NCI-H82 (cell line): ENCODE results near the gene SFRP5.

Experiments
- DNase-seq: peaks from one replicate; lab custom pipeline; 2025; lab: John Stamatoyannopoulos, UW

SFRP5 gene, protein sequence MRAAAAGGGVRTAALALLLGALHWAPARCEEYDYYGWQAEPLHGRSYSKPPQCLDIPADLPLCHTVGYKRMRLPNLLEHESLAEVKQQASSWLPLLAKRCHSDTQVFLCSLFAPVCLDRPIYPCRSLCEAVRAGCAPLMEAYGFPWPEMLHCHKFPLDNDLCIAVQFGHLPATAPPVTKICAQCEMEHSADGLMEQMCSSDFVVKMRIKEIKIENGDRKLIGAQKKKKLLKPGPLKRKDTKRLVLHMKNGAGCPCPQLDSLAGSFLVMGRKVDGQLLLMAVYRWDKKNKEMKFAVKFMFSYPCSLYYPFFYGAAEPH

DNA sequence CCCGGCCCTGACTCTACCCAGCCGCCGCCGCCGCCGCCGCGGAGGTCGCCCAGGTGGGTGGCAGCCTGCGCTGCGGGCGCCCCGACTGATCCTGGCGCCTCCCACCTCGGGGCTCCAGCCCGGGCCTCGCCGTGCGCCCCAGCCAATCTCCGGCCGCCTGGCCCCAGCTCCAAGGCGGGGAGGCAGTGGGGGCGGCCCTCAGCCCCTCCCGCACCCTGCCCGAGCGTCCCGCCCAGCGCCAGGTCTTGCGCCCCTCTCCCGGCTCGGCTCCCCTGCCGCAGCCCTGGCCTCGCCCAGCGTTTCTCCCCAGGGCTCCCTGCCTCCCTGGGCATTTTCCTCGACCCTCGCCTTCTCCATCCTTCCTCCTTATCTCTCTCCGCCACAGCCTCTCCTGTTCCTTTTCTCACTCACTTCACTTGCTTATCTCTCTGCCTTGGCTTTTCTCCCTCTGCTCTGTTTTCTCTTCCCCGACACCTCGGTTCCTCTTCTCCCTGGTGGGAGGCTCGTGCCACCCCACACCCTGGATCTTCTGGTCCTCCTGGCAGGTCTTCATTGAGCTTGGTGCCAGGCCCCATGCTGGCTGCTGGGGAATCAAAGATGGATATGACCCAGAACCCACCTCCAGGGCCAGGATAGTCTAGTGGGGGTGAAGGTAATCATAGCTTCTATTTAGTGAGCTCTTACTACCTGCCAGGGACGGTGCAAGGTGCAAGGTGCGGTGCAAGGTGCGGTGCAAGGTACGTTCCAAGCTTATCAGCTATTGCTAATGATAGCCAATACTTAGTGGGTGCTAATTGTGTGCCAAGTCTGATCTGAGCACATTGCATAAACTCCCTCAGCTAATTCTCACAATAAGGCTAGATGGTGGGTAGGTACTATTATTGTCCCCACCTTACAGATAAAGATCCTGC, at the start of gene SFRP5:
Gene SFRP5 (minus strand): TSS at position 87 of the 911 bp plus-strand sequence. CDS start 166 bp downstream, outside the sequence.
- no peak for DNase-seq

DNA sequence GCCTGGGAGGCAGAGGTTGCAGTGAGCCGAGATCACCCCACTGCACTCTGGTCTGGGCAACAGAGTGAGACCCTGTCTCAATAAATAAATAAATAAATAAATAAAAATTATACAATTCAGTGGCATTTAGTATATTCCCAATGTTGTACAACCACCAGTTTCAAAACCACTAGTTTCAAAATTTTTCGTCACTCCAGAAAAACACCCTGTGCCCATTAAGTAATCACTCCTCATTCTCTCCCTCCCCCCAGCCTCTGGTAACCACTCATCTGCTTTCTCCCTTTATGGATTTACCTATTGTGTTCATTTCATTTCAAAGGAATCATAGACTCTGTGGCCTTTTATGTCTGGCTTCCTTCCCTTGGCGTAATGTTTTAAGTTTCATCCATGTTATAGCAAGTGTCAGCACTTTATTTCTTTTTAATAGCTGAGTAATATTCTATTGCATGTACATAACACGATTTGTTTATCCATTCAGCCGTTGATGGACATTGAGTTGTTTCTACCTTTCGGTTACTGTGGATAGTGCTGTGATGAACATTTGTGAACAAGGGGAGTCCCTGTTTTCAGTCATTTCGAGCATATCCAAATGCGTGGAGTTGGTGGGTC, 48.4 kb upstream of the SFRP5 start:
- no peak for DNase-seq

DNA sequence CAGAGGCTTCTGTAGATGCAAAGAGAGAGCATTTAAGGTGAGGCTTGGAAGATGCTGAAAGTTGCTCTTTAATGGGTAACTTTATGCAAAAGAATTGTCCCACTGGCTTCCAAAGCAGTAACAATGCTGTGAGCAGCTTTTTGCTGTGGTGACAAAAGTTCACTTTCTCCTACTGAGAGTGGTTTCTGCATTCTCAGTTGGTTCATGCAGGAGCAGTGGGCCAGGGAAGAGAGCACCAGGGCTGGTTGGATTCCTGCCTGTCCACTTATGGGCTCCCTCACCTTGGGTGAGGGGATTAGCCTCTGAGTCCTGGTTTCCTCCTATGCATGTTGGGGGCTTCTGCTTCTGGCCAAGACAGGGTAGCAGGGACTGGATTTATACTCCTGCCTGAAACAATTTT, 46.8 kb upstream of the SFRP5 start:
- DNase-seq, result peak; percentile 4

DNA sequence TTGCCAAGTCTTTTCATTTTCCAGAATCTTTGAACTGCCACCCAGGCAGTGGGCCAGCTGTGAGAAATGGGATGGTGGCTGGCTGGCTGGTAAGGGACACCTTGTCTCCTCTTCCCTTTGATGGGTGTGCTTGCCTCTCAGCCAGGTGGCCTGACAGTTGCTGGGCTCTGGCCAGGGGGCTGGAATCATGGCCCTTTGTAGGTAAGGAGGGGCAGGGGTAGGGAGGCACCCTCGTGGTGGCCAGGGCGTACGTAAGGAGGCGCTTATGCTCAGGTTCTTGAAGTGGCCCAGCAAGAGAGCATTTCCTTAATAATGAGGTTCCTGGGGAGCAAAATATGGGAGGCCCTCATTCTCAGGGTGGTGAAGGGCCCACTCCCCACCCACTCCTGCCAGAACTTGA, 44.8 kb upstream of the SFRP5 start:
- DNase-seq, result no peak

DNA sequence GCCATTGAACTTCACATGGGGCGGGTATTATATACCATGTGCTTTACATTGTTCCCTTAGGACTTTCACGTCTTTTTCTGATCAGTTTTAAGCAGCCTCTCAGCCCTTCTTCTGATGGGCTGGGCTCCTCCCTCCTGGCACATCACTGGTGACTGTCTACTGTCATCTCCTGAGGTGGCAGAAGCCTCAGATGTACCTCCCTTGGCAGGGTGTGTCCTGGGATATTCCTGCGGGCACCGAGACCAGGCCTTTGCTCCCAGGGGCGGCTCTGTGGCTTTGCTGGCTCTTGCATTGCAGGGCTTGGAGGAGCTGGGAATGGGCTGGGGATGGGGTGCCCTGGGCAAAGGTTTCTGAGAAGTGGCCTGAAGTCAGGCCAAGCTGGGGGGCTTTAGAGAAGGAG, 43.2 kb upstream of the SFRP5 start:
- no peak for DNase-seq

DNA sequence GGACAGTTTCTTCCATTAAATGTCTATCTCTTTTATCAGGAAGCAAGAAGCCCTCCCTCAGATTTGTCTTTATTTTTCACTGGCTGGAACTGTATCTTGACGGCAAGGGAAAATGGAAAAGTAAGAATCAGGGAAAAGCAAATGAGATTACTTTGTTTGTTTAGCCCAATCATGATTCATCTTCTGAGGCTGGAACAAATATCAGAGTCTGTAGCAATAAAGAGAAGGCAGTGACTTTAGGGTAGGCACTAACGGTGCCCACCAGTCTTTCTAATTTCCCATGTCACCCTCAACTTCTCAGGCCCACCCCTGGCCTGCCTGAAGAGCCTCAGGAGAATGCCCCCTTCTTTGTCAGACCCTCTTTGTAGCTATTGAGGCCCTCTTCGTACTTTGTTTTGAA, 41.5 kb upstream of the SFRP5 start:
- DNase-seq, result no peak

DNA sequence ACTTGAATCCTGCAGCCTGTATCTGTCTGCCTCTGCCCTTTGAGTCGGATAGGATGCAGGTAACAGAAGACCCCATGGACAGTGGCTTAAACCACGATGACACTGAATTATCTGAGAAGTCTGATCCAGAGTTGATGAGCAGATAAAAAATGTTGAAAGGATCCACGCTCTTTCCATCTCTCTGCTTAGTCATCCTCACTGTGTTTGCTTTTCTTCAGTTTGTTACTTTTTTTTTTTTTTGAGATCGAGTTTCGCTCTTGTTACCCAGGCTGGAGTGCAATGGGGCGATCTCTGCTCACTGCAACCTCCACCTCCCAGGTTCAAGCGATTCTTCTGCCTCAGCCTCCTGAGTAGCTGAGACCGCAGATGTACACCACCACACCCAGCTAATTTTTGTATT, 40.9 kb upstream of the SFRP5 start:
- DNase-seq, result no peak

DNA sequence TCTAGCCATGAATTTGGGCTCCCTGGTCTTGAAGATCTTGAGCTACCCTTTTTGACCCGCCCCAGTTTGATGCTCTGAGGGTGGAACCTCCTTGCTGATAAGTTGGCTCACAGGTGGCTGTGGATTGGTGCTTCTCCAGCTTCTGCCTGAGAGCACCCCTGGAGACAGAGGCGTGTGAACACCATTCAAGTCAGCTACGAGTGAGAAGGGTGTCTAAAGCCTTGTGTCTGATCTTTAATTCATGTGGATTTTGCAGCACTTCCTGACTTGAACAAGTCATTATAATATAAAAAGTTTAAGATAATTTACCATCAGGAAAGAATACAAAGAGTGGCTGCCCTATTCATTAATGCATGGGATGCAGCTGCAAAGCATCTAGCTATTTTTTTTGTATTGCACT, 40.2 kb upstream of the SFRP5 start:
- DNase-seq, result no peak

DNA sequence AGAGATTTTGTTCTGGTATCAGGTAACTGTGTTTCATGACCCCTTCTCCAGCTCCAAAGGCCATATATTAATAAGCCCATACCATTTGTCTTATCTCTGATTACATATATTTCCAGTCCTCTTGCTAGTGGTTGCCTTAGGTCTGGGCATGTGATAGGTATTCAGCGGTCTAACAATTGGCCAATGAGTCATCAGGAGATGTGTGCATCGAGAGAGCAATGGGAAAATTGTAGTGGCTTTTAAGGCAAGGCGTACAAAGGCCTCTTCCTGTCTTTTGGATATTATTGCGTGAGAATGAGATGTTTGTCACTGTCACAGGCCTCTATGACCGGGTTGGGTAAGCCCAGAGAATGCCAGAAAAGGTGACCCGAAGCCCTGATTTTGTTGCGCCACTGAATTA, 38.6 kb upstream of the SFRP5 start:
- no peak for DNase-seq

DNA sequence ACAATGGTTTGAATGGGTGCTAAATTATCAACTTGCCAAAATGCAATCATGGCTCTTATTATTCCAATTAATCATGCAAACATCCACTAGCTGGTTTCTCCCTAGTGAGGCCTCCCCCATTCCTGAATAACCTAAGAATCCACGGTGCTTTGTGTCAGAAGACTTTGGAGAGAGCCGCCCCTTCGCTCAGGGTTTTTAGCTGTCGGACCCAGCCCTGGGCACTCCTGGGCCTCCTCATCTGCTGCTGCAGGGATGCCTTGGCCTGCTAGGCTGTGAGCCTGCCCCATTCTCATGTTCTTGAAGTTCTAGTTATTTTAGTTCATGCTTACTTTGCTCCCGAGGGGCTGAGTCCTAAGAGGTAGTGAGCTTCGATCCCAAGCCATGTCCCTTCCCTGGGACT, 34.1 kb upstream of the SFRP5 start:
- no peak for DNase-seq

DNA sequence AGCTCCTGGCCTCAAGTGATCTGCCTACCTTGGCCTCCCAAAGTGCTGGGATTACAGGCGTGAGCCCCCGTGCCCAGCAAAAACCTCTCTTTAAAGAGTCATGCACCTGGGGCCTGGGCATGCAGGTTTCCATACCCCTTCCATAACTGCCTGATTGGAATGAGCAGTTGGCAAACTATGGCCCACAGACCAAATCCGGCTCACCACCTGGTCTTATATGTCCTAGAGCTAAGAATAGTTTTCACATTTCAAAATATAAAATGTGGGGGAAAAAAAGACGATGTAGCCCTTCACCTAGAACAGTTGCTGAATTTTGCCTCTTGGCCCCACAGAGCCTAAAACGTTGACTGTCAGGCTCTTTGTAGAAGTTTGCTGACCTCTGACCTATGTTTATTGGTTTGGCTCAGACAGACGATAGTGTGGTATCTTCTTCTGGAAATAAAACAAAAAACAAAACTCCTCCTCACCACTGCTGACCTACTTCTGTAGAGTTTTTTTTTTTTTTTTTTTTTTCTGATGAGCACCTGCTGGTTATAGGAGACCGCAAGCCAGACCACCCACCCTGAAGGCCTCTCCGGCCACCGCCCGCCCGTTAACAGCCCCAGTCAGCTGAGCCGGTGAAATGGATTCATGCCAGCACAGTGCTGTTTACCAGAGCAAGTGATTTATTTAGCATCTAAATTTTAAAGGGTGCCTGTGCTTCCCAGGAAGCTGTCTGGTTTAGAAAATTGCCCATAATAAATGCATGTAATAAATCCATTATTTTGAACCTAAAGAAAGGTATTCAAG, 33.5 kb upstream of the SFRP5 start:
- no peak for DNase-seq

DNA sequence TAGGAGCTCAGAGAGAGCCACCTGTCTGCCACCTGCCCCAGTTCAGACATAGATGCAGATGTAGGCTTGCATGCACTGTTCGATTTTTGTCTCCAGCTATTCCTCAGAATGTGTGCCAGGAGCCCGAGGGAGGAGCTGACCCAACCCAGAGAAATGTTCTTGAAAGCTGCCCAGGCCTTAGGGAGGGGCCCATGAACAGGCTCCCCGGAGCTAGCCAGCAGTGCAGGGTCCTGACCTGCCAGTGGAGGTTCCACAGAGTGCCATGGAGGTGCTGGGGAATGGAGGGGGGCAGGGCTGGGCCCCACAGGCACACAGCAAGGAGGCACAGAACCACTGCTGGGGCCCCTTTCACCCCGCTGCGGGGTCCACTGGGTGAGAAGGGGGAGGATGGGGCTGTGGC, 29.6 kb upstream of the SFRP5 start:
- DNase-seq, result no peak

DNA sequence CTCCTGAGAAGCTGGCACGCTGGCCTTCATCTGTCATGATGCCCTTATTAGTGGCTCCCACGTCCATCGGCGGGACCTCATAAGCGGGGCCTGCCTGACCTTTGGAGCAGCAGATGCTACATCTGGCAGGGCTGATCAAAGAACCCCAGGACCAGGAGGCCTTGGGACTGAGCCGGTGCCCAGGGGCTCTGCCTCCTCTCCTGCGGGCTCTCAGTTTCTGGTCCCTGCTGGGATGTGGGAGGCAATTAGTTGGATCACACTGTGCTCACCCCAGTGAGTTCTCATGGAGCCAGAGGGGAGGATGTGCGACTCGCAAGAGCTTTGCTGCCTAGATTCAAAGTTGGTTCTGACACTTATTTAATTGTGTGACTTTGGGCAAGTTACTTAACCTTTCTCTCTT, 28.7 kb upstream of the SFRP5 start:
- DNase-seq, result no peak

DNA sequence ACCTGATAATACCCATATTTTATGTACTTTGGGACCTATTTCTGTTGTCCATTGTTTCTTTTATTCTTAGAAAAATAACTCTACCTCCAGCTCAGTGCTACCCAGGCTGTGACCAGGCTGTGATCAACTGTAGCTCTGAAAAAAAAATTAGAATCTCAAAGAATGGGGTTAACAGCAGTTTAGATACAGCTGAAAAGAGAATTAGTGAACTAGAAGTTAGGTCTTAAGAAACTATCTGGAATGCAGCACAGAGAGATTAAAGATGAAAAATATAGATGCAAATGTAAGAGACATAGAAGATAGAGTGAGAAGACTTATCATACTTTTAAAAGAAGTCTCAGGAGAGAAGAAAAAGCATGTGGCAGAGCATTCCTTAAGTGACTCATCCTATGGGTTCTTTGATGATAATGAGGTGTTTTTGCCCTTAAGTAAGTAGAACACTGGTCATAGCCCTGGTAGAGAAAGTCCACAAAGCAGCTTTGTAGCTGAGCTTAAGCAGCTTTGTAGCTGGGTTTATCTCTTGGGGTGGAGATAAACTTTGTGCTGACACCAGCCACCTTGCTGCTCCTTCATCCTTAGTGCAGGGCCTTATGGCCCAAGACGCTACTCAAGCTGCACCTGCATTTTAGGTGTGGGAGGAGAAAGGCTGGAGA, 27.3 kb upstream of the SFRP5 start:
- DNase-seq, result peak; percentile 36

DNA sequence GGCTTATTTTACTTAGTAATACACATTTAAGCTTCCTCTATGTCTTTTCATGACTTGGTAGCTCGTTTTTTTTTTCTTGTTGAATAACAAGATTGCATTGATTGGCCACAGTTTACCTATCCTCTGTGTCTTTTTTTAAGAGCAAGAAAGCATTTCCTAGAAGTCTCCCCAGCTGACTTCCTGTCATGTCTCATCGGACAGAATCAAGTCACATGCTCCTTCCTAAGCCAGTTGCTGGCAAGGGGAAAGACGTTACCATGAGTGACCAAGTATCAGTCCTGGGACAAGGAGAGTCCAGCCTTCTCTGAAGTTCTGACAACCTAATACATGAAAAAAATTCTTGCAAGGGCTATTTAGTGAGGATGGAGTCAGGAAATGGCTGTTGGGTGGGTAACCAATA, 24.9 kb upstream of the SFRP5 start:
- no peak for DNase-seq

DNA sequence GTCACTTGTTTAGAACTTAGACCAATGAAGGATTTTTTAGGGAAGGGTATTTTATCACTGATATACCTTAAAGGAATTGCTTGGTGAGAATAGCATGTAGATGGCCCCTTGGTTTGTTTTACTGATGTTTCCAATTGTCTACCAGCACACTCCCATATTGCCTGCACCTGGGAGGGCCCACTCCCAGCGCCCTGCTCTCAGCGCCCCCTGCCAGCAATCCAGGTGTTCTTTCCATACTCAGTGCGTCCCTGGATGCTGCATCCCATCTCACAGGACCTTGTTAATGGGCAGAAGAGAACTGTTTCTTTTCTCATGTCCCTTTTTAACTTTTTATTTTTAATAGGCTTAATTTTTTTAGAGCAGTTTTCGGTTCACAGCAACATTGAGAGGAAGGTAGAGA, 24.1 kb upstream of the SFRP5 start:
- DNase-seq, result peak; percentile 4

DNA sequence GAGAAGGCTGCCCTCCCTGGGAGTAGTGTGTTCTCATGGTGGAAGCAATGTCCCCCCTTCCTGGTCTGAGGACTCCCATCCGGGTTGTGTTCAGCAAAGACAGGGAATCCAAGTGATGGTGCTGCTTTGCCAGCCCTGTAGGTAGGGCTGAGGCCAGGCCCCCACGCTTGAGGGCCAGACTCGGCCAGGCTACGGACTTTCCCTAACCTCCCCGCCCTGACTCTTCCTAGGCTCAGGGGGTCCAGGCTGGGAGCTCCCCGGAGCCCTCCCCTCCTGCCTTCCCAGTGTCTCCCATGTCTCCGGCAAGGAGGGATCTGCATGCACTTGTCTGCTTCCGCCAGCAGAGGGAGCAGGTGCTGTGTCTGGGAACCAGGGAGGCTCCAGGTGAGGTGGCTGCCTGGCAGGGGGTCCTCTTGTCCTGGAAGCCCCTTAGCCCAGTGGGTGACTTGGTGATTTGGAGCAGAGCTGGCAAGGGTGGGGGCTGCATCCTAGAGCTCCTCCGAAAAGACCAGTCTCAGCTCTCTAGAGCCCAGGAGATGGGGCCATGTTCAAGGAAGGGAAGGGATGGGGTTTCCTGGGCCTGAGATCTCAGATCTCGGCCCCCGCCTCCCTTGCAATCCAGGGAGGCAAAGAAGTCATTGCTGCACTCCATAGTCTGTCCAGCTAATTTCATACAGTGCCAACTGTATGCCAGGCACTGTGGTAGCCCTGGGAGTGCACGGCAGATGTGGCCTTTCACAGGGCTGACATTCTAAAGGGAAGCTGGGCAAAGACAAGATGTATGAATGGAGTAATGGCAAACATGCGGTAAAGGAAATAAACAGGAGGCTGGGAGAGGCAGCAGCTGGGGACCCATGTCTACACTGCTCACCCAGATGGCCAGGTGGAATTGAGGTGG, 20.3 kb upstream of the SFRP5 start:
- peak; percentile 68 for DNase-seq

DNA sequence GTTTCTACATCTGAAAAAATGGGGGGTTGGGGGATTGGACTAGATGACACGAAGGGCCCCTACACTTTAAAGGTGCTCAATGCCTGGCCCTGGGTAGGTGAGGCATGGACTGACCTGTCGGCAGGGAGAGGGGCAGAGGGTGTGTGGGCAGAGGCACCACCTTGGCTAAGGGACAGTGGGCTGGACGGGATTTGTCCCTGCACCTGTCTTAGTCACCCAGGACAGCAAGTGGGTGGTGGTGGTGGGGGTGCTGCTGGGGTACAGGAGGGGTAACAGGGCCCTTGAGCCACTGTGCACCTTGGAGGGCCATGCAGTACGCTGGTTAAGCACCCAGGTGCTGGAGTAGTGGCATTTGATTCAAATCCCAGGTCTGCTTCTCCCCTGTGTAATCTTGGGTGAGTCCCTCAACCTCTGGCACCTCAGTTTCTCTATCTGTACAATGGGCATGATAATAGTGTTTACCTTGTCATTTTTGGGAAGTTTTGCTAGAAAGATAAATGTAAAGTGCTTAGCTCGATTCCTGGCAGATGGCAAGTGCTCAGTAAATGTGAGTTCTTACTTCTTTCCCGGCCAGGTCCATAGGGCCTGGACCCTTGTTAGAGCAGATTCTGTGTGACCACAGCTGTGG, 18.1 kb upstream of the SFRP5 start:
- DNase-seq, result no peak

DNA sequence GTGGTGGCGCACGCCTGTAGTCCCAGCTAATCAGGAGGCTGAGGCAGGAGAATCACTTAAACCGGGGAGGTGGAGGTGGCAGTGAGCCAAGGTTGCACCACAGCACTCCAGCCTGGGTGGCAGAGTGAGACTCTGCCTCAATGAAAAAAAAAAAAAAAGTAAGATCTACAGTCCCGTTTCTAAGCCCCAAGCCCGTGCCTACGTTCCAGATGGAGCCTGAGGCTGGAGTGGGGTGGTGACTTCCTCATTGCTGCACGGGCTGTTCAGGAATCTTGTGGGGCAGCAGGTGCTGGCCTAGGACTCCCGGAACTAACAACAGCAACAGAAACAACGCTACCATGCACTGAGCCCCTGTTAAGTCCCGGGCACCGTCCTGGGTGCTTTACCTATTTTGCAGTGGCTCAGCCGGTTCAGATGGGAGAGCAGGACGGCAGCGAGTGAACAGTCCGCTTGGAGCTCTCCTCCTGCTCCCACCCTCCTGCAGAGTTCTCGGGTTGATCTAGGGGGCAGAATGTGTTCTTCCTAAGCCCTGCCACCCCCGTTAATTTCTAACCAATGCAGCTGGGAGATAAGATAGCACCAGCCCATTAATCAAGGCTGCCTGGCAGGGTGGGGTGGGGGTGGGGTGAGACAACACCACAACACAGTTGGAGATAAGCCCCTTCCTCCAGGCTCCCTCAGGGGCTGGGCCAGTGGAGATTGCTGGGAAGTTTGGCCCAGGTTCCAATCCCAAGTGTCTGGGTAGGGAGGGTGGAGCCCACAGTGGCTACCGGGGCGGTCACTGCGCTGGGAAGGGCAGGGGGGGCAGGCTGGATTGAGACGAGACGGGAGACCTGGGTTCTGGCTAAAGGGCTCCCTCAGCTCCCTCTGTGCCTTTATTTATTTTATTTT, 17.0 kb upstream of the SFRP5 start:
- peak; percentile 92 for DNase-seq
